Esophagus muscularis mucosa (tissue), 4 donors: ENCODE results near the gene POP5. TPM values are rescaled to one million over a fixed set of nuclear protein-coding genes. Genes with fewer than 3 reads are reported as not detected.

Experiments used
- DNase-seq: peaks from one replicate; pipeline ENCODE4 v3.0.0-alpha.2; 2017; ENCODE audit errors: extremely low spot score
- H3K27ac ChIP-seq, 4 donors: fragments of 200-600 bp; sonication (generic); replicated peaks in 1 of 4; 1 replicate in 3 of 4; 2 replicates in 1 of 4; pipeline ENCODE4 v1.5.1; 2016 to 2019; ENCODE audit warnings: mild to moderate bottlenecking in 1 of 4
- H3K27me3 ChIP-seq, 4 donors: fragments of 200-600 bp; sonication (generic); one replicate each; pipeline versions ENCODE4 v1.5.1 to v1.6.0; 2016 to 2019
- H3K36me3 ChIP-seq, 4 donors: fragments of 200-600 bp; sonication (generic); one replicate each; pipeline ENCODE4 v1.5.1; 2016 to 2019
- H3K4me1 ChIP-seq, 4 donors: fragments of 200-600 bp; sonication (generic); one replicate each; pipeline ENCODE4 v1.5.1; 2016 to 2019
- H3K4me3 ChIP-seq, 4 donors: fragments of 200-600 bp; sonication (generic); 1 replicate in 2 of 4; 2 replicates in 2 of 4; pipeline ENCODE4 v1.5.1; 2016 to 2019; ENCODE audit warnings: mild to moderate bottlenecking in 4 of 4, moderate library complexity in 1 of 4
- H3K9me3 ChIP-seq, 4 donors: fragments of 200-600 bp; sonication (generic); 1 replicate in 3 of 4; 2 replicates in 1 of 4; pipeline ENCODE4 v1.5.1; 2016 to 2019
- CTCF ChIP-seq, 3 experiments: fragments of 200-600 bp in 2 of 3; fragments of 450-650 bp in 1 of 3; sonication (generic) in 2 of 3; IDR thresholded peaks; one replicate each; pipeline ENCODE4 v1.5.1; 2017 to 2019; ENCODE audit warnings: antibody characterized with exemption in 3 of 3, mild to moderate bottlenecking in 2 of 3, moderate library complexity in 1 of 3
- EP300 ChIP-seq: sonication (generic); formaldehyde crosslinking; IDR thresholded peaks from one replicate; pipeline ENCODE4 v1.6.1; 2017; ENCODE audit warnings: antibody characterized with exemption
- POLR2A ChIP-seq: fragments of 450-650 bp; IDR thresholded peaks from one replicate; pipeline ENCODE4 v1.6.1; 2017; ENCODE audit warnings: antibody characterized with exemption, moderate library complexity, mild to moderate bottlenecking, low read depth
- POLR2AphosphoS5 ChIP-seq, 2 donors: sonication (generic); formaldehyde crosslinking; IDR thresholded peaks; one replicate each; pipeline ENCODE4 v1.6.1; 2017; ENCODE audit warnings: antibody characterized with exemption in 2 of 2
- WGBS: methylation state at CpG from one replicate; pipeline ENCODE4 v1.1.5; 2018; 5-methylcytosine and 5-hydroxymethylcytosine counted together
- intact Hi-C: fragments of 100-400 bp; cut with DNase I; formaldehyde crosslinking; loops from one replicate; pipeline ENCODE4 v1.15.1; 2023
- total RNA-seq, 4 donors: library from RNA; depleted of rRNA; stranded (reverse); fragments of >200 nt; gene quantifications; one replicate each; pipeline versions ENCODE4 v1.1.0 to v1.2.1, GENCODE V29; 2016

Gene POP5
- total RNA-seq, 4 donors from 2014 or later = 20.7 to 36.1 (median 23.1) TPM

GRCh38 chr12:120596901-120597300 lies 15.7 kb upstream of the POP5 start:
- intact Hi-C loops = no loop called here
- Histone ChIP-seq H3K36me3 (no peaks in the 10 kb centered on the region), H3K27me3 (peaks cover 0 to 36% (median 0%) of the 10 kb centered on the region in 4 donors), H3K27ac (no peak overlapping the region), H3K4me3 (no peak overlapping the region), H3K4me1 (no peaks in the 10 kb centered on the region), H3K9me3 (no peaks in the 10 kb centered on the region)
- TF ChIP-seq CTCF (IDR thresholded peaks at IDR 0.05) (no peak), POLR2A (no peak), EP300 (no peak), POLR2AphosphoS5 (IDR thresholded peaks at IDR 0.05) (no peak)
- whole genome bisulfite sequencing = 93% methylated on average over 3 of the region's 3 CpGs
- DNase-seq = no peak

GRCh38 chr12:120592121-120593049 lies 11.2 kb upstream of the POP5 start:
- Histone ChIP-seq H3K4me1 (peaks cover 0 to 10% (median 0%) of the 10 kb centered on the region in 4 donors), H3K4me3 (no peak overlapping the region), H3K27ac (no peak overlapping the region), H3K36me3 (no peaks in the 10 kb centered on the region), H3K9me3 (no peaks in the 10 kb centered on the region), H3K27me3 (peaks cover 0 to 9% (median 0%) of the 10 kb centered on the region in 4 donors)
- TF ChIP-seq POLR2A (no peak), POLR2AphosphoS5 (IDR thresholded peaks at IDR 0.05) (no peak), CTCF (IDR thresholded peaks at IDR 0.05) (no peak), EP300 (no peak)
- intact Hi-C loops = no loop called here
- WGBS = 74% methylated on average over 8 of the region's 8 CpGs
- DNase-seq = no peak

GRCh38 chr12:120590741-120591407 lies 9.7 kb upstream of the POP5 start:
- intact Hi-C loops = no loop called here
- 79% methylated on average over 6 of the region's 6 CpGs for WGBS

More at GRCh38 chr12:120590741-120591407, 9.7 kb upstream of the POP5 start:
- Histone ChIP-seq H3K4me1 (peaks cover 0 to 10% (median 0%) of the 10 kb centered on the region in 4 donors), H3K27me3 (no peaks in the 10 kb centered on the region), H3K36me3 (no peaks in the 10 kb centered on the region), H3K27ac (no peak overlapping the region), H3K9me3 (no peaks in the 10 kb centered on the region), H3K4me3 (no peak overlapping the region)
- no peak for DNase-seq
- TF ChIP-seq CTCF (IDR thresholded peaks at IDR 0.05) (no peak), POLR2A (no peak), EP300 (no peak), POLR2AphosphoS5 (IDR thresholded peaks at IDR 0.05) (no peak)
